A673 (cell line): ENCODE data around the gene AQP6. TPM values are rescaled to one million over a fixed set of nuclear protein-coding genes. Genes with fewer than 3 reads are reported as not detected.

Experiments
- BruUV-seq: library from RNA; stranded (reverse); fragments of 400-500 nt; replicated peaks from 2 replicates; lab custom pipeline; 2021; lab: Mats Ljungman, UMichigan
- CTCF ChIA-PET: fragments of 300-600 bp; sonication (Branson Sonifier 250); formaldehyde crosslinking; loops from one replicate; lab custom pipeline; 2022; ENCODE audit warnings: antibody characterized with exemption; lab: Charles Lee
- POLR2A ChIA-PET: fragments of 300-600 bp; sonication (Branson Sonifier 250); formaldehyde crosslinking; loops from one replicate; lab custom pipeline; 2022; ENCODE audit warnings: antibody characterized with exemption; ENCODE audit not compliant: low non-redundant PET; lab: Charles Lee
- DNase-seq: peaks from one replicate; pipeline ENCODE4 v3.0.0-alpha.2; 2015; ENCODE audit warnings: low spot score
- H3K27ac ChIP-seq: fragments of 200-600 bp; sonication (generic); 2 replicates; pipeline ENCODE4 v1.5.1; 2016; ENCODE audit warnings: mixed run types, low read depth, mild to moderate bottlenecking, mixed read lengths, antibody characterized with exemption, low read length; ENCODE audit not compliant: poor library complexity, severe bottlenecking
- H3K27me3 ChIP-seq: fragments of 200-600 bp; sonication (generic); replicated peaks from 2 replicates; pipeline ENCODE4 v1.6.1; 2017; ENCODE audit warnings: mixed run types, low read depth, mild to moderate bottlenecking, mixed read lengths, antibody characterized with exemption, low read length; ENCODE audit not compliant: insufficient read depth, poor library complexity
- H3K36me3 ChIP-seq: fragments of 200-600 bp; sonication (generic); 2 replicates; pipeline ENCODE4 v1.6.1; 2016; ENCODE audit warnings: mixed run types, mild to moderate bottlenecking, mixed read lengths, antibody characterized with exemption, low read length; ENCODE audit not compliant: insufficient read depth, poor library complexity, severe bottlenecking
- H3K4me1 ChIP-seq: fragments of 200-600 bp; sonication (generic); 2 replicates; pipeline ENCODE4 v1.6.1; 2017; ENCODE audit warnings: mixed run types, mild to moderate bottlenecking, mixed read lengths, antibody characterized with exemption, low read length; ENCODE audit not compliant: insufficient read depth, poor library complexity, severe bottlenecking
- H3K4me3 ChIP-seq: fragments of 200-600 bp; sonication (generic); 2 replicates; pipeline ENCODE4 v1.5.1; 2016; ENCODE audit warnings: low read depth, mixed run types, mild to moderate bottlenecking, mixed read lengths, low read length; ENCODE audit not compliant: poor library complexity, severe bottlenecking
- H3K9me3 ChIP-seq: fragments of 200-600 bp; sonication (generic); 2 replicates; pipeline ENCODE4 v1.6.1; 2016; ENCODE audit warnings: mixed run types, low read depth, mild to moderate bottlenecking, mixed read lengths, antibody characterized with exemption, low read length; ENCODE audit not compliant: poor library complexity, severe bottlenecking
- CTCF ChIP-seq: fragments of 300-800, 200-600 bp; sonication (generic); conservative IDR thresholded peaks from 2 replicates; pipeline ENCODE4 v1.5.1; 2017; ENCODE audit warnings: low read depth, mild to moderate bottlenecking, antibody characterized with exemption, low read length, moderate library complexity, mixed read lengths
- EZH2 ChIP-seq: fragments of 200-600 bp; sonication (generic); IDR thresholded peaks from 2 replicates; pipeline ENCODE4 v1.6.1; 2017; ENCODE audit warnings: borderline replicate concordance, low read depth, mild to moderate bottlenecking, mixed read lengths, antibody characterized with exemption, low read length; ENCODE audit not compliant: poor library complexity, severe bottlenecking
- intact Hi-C: fragments of 100-400 bp; cut with micrococcal nuclease; formaldehyde crosslinking; loops from one replicate; pipeline ENCODE4 v1.10.0; 2022; ENCODE audit not compliant: unreplicated experiment
- total RNA-seq: library from RNA; stranded (reverse); gene quantifications from 2 replicates; pipeline ENCODE4 v1.2.3, GENCODE V29; 2021

Gene AQP6
- total RNA-seq, 1 experiment from 2014 or later: not detected

GRCh38 chr12:49946497-49946896, 26.2 kb upstream of the AQP6 start:
- CTCF ChIA-PET: interaction anchor here (1.0 to 1.8 kb wide), 4 partner anchors 52 to 124 kb away, joined by 3 to 10 read pairs (median 5); no protein-coding TSS in a partner anchor
- Histone ChIP-seq H3K4me3 (no peak overlapping the region), H3K36me3 (no peaks in the 10 kb centered on the region), H3K27me3 (no peaks in the 10 kb centered on the region), H3K9me3 (no peaks in the 10 kb centered on the region), H3K4me1 (no peaks in the 10 kb centered on the region), H3K27ac (no peak overlapping the region)
- intact Hi-C loops: loop anchor here (5.0 to 10.0 kb wide), 2 partner anchors 79 to 172 kb away; no protein-coding TSS in a partner anchor
- TF ChIP-seq CTCF (no peak), EZH2 (no peak)
- POLR2A ChIA-PET: no interaction called here
- no peak for DNase-seq
- BruUV-seq: no TSS peak

DNA sequence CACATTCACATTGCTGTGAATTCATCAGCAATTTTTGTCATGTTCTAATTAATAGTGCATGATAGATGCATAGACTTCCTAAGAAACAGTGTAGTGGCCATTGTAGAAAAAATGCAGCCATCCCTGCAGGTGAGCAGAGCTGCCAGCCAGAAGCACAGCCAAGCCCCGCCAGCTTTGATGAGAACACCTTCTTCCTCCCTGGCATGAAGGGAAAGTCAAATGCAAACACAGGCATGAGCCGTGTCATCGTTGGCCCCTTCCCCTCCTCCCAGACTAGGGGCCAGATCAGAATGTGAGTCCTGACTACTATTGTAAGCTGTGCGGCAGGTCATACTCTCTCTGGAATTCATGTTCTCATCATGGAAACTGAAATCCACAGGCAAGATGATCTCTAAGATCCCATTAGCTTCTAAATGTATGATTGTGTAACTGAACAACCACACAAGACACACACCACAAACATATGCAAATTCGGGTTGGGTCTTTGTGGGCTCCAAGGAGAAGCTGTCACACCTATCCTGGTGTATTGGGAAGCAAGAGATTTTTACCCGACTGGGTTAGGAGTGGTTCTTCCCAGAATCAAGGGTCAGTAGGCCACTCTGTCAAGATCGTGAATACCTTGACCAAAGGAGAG, 25.0 kb upstream of the AQP6 start:
- BruUV-seq: no TSS peak
- DNase-seq: no peak
- no peaks in the 10 kb centered on the region for H3K27me3 ChIP-seq
- no peaks in the 10 kb centered on the region for H3K9me3 ChIP-seq
- POLR2A ChIA-PET: no interaction called here
- no peaks in the 10 kb centered on the region for H3K4me1 ChIP-seq
- no peaks in the 10 kb centered on the region for H3K36me3 ChIP-seq
- no peak overlapping the region for H3K4me3 ChIP-seq
- no peak overlapping the region for H3K27ac ChIP-seq
- TF ChIP-seq CTCF (no peak), EZH2 (no peak)
- intact Hi-C loops: loop anchor here (5.0 to 10.0 kb wide), 2 partner anchors 80 to 173 kb away; no protein-coding TSS in a partner anchor
- CTCF ChIA-PET: no interaction called here

GRCh38 chr12:49948866-49949845, 23.6 kb upstream of the AQP6 start:
- Histone ChIP-seq H3K4me1 (no peaks in the 10 kb centered on the region), H3K27ac (no peak overlapping the region), H3K4me3 (no peak overlapping the region), H3K9me3 (no peaks in the 10 kb centered on the region), H3K36me3 (no peaks in the 10 kb centered on the region), H3K27me3 (no peaks in the 10 kb centered on the region)
- intact Hi-C loops: loop anchor here (5.0 to 10.0 kb wide), 2 partner anchors 82 to 174 kb away; no protein-coding TSS in a partner anchor
- BruUV-seq: no TSS peak
- TF ChIP-seq EZH2: no peak
- no peak for TF ChIP-seq CTCF
- ChIA-PET POLR2A (no interaction called here), CTCF (no interaction called here)
- DNase-seq: no peak
